ENCODE results near the gene EXOC4.

- no peak for TF ChIP-seq CTCF (IDR thresholded peaks at IDR 0.05)
- no peak for TF ChIP-seq POLR2AphosphoS5 (IDR thresholded peaks at IDR 0.05; ENCODE audit: low read depth, low read length)
- no peak for TF ChIP-seq TCF7L2 (IDR thresholded peaks at IDR 0.05; ENCODE audit: low read depth, low read length)
Observed at GRCh38 chr7:134058980-134059379, 806.1 kb downstream of the EXOC4 start.

Measured in Panc1 (cell line).